NCI-H146 treated with DMSO at 0.1 percent for 48 hours (cell line): ENCODE data around the gene MICU1.
"Not testable (repeated sequence)": the region's sequence is repeated elsewhere in the genome, so short reads cannot be mapped to it uniquely, and the experiment has no call there.

ENCODE experiments used
- DNase-seq: peaks from one replicate; lab custom pipeline; 2025; ENCODE audit not compliant: unreplicated experiment; lab: John Stamatoyannopoulos, UW

The MICU1 gene

GRCh38 chr10:72332423-72333111 lies 293.3 kb downstream of the MICU1 start:
- no peak for DNase-seq

DNA sequence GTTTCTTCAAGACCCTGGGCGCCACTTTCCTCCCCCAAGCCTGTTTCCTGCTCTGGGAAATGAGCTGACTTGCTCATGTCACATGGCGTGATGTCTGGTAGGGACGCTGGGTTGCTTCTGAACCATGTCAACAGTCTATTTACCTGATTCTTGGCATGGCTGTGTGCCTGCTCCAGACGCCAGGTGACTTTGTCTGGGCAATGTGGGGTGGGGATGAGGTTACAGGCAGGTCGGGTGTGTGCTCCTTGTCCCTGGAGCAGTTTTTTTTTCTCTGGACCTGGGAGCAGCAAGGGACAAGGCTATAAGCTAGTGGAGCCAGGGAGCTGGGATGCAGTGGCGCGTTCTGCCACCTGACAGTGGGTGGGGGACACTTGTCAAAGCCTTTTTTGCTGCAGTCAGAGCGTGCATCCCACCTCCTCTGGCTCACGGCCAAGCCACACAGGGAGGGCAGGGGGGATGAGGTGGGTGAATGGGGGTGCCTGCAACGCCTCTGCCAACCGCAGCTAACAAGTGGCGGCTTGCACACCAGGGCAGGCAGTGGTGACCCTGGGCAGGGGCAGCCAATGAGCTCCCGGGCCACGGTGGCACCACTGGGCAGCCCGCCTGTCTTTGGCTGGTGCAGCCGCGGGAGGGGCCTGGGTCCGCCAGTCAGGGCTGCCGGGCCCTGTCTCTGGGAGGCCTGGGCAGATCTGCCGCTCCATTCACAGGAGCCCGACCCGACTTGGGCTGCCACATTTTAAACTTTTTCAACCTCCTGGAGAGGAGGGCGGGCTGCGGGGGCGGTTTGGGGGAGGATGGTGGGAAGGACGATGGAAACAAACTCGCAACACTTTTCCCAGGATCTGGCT lies 294.1 kb downstream of the MICU1 start:
- DNase-seq = peak; percentile 93

GRCh38 chr10:72330069-72330426 lies 295.8 kb downstream of the MICU1 start:
- DNase-seq = no peak

- DNase-seq = no peak
These were observed 296.4 kb downstream of the MICU1 start for GRCh38 chr10:72329290-72330068.

DNA sequence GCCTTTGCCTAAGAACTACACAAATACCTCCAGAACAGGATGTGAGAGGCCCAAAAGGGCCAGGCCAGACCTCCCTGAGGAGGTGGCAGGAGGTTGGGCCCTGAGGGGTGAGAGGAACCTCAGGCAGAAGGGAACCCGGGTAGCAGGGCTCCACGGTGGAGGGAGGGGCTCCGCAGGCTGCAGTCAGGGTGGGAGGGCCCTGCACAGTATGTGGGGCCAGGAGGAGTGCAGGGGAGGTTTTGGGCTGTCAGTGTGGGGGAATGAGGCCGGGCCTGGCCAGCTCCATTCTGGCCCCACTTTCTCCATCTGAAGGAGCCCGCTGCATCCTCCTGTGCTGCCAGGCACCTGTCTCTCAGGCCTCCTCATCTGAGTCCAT lies 297.1 kb downstream of the MICU1 start:
- DNase-seq = no peak

DNA sequence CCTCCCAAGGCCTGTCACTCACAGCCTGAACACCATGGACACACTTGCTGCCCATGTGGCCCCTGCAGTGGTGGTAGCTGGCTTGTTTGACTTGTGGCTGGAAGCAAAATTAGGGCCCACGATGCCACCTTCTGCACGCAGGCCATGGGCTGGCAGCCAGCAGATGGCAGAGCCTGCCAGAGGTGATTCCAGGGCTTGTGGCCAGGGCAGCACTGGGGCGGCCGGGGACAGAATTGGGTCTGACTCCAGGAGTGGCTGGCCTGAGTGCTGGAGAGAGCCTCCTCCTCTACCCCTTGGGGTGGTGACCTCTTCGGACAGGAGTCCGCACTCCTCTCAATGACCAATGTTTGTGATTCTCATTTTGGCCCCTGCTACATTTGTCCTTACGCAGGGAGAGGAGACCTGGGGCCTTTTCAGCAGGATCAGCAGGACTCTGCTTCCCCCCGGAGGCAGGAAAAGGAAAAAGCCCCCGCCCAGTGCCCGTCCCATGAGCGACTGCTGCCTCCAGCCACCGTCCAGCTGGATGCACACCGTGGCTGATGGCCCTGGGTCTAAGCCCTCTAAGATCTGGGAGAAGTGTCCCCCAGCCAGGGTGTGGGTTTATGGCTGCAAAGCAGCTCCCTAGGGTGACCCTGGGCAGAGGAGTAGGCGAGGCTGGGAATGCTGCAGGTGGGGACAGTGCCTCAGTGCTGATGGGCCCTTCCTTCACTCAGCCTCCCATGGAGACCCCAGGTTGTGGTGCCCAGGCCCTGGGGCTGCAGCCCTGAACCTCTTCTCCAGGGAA lies 297.6 kb downstream of the MICU1 start:
- peak; percentile 5 for DNase-seq

- DNase-seq = not testable (repeated sequence)
These were observed 298.9 kb downstream of the MICU1 start for GRCh38 chr10:72326665-72327603.

DNA sequence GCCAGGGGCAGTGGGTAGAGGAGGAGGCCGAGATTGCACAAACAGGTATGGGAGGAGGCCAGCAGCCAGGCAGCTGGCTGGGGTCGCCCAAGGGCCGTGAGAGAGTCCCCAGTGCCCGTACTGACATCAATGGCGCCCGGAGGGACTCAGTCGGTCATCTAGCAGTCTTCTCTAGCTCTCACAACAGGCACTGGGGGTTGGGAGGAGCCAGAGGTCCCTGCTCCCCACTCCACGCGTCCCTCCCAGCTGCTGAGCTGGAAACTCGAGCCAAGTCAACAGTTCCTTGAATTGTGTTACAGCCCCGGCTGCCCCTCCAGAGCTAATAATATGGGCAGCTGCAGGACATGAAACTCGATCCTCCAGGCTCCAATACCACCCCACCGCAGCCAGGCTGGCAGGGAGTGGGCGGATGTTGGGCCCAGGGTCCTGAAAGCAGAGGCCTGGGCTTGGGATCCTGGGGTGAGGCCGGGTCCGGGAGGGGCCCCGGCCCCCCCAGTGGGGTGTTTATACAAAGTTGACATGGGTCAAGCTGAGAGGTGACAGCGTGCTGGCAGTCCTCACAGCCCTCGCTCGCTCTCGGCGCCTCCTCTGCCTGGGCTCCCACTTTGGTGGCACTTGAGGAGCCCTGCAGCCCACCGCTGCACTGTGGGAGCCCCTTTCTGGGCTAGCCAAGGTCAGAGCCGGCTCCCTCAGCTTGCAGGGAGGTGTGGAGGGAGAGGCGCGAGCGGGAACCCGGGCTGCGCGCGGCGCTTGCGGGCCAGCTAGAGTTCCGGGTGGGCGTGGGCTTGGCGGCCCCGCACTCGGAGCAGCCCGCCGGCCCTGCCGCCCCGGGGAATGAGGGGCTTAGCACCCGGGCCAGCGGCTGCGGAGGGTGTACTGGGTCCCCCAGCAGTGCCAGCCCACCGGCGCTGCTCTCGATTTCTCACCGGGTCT lies 300.4 kb downstream of the MICU1 start:
- peak; percentile 93 for DNase-seq

- no peak for DNase-seq
These were observed 302.1 kb downstream of the MICU1 start for GRCh38 chr10:72323771-72324191.

DNA sequence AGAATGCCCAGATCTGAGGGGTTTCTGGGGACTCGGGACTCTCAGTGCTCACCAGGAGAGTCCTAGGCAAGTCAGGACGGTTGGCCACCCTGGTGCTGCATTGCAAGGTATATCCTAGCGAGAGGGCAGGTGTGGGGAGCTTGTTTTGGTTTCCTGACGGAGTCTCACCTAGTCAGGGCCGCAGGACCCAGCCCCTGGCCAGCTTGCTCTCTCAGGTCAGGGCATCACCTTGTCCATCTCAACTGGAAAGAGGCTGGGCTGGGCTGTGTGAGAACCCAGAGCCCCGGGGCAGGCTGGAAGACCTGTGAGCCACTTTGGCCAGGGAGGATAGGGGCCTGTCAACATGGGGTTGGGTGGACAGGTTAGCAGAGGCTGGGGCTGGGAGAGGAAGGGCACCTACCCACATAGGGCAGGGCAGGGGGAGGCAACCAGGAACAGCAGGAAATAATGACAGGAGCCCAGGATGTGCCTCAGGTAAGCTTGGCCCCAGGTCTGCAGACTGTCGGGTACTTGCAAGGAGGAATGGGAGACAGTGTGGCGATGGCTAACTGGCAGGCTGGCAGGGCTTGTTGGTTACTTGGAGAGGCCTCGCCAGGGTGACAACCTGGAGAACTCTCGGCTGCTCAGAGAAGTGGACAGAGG lies 302.6 kb downstream of the MICU1 start:
- DNase-seq = no peak

DNA sequence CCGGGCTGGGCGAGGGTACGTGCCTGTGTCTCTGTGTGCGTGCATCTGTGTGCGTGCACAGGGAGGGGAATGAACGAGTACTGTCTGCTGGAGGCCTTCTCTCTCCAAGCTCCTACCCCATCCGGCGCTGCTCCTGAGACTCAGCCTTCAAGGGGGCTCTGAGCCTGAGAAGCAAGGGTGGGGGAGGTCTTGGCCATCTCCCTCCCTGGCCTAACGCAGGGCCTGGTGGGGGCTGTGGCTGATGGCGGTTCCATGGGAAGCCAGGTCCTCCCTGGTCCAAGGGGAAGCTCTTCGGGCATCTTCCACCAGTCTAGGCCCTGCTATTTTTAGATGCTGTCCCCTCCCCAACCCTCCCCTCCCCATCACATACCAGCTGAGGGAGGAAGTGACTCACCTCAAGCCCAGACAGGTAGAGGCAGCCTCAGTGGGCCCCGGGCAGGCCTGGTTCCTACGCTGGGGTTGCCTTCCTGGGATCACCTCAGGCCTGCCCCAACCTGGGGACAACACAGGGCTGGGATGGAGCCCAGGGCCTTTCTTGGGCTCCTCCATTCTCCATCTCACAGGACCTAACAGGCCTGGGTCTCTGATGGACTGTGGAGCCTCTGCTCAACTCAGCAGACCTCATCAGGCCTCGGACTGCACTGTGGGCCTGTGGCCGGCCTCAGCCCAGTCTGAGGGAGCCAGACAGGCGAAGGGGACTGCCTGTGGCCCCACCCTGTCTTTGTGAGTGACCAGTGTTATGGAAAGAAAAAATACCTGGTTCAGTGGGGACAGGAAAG lies 303.4 kb downstream of the MICU1 start:
- no peak for DNase-seq

GRCh38 chr10:72322030-72322279 lies 303.9 kb downstream of the MICU1 start:
- no peak for DNase-seq

DNA sequence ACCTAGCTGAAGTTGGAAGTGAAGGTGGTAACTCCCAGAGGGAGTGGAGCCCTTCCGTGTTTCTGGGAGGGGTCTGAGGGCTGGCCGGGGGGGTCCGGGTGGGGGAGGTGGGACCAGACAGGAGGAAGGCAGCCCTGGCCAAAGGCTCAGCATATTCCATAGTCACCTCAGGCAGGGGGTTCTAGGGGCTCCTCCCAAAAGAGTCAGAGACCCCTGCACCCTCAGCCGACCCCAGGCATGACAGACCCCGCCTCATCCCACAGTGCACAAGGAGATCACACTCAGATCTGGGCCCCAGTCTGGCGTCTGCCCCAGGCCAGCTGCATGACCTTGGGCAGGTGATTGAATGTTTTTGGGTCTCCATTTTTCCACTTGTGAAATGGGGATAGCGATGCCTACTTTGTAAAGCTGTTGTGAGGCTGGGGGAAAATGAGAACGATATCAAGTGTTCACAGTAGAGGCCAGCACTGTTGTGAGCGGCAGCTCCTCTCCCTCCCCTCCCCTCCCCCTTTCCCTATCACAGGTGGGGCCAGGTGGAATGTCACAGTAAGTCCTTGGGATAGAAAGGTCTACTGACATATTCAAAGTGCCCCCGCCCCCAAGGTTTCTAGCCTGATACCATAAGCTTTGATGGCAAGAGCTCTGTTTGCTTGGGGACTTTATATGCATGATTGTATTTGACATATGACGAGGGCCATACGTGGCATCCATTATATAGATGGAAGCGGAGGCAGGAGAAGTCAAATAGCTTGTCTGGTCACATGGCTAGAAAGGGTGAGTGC lies 304.4 kb downstream of the MICU1 start:
- DNase-seq = no peak

DNA sequence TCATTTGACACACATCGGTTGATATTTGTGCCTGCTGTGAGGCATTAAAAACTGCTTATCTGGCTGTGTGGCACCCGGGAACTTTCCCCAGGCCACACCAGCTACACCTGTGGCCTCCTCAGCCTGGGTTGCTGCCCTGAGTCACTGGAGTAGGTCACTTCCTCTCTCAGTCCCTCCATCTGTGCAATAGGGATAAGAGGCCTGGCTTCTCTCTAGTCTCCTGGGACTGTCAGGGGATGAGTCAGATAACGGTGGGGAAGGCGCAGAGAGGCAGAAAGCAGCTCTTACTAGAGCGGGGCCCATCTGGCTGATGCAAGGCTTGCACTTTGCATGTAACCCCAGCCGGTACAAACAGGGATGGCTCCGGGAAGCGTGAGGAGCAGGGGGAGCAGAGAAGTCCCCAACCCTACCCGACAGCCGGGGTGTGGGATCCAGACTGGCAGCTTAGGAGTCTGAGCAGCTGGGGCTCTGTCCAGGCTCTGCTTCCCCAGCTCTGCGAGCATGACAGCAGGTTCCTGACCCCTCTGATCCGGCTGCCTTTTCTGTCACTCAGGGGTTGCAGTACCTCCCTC lies 305.1 kb downstream of the MICU1 start:
- DNase-seq = peak; percentile 27

- DNase-seq = peak; percentile 43
These were observed 306.2 kb downstream of the MICU1 start for GRCh38 chr10:72319416-72320254.
